ENCODE results near the gene COX8A. TPM values are rescaled to one million over a fixed set of nuclear protein-coding genes. Genes with fewer than 3 reads are reported as not detected.

Gene COX8A
- total and polyA plus RNA-seq, 9 donors, result 229 to 408 (median 276) TPM

GRCh38 chr11:63991558-63991957 lies 17.1 kb downstream of the COX8A start:
- peaks cover 54% of the 10 kb centered on the region for H3K36me3 ChIP-seq (ENCODE audit: control insufficient read depth, insufficient read depth, low read length)
- H3K4me3 ChIP-seq (ENCODE audit: low read length), result no peak overlapping the region
- no peaks in the 10 kb centered on the region for H3K27me3 ChIP-seq (ENCODE audit: control insufficient read depth, insufficient read depth, low read length)
- DNase-seq, result no peak
- peaks cover 11% of the 10 kb centered on the region for H3K4me1 ChIP-seq (ENCODE audit: control insufficient read depth, insufficient read depth, low read length)
- 88% methylated on average over 10 of the region's 10 CpGs for WGBS (ENCODE audit: insufficient coverage)
- H3K9me3 ChIP-seq (replicated peaks; ENCODE audit: control insufficient read depth, low read depth, low read length), result no peaks in the 10 kb centered on the region
- H3K27ac ChIP-seq (ENCODE audit: low read length), result no peak overlapping the region

DNA sequence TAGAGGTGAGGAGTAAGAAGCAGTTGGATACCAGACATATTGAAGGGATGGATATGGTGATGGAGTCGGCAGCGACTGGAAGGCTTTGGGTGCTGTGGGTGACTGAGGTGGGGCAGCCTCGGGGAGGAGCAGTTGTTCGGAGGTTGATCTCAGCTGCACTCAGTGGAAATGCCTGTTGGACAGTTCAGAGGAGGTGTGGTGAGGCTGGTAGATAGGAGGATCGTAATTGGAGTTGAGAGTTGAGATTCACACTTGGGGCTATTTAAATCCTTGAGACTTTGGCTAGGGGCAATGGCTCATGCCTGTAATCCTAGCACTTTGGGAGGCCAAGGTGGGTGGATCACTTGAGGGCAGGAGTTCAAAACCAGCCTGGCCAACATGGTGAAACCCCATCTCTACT lies 18.7 kb downstream of the COX8A start:
- Histone ChIP-seq H3K36me3 (ENCODE audit: control insufficient read depth, insufficient read depth, low read length) (peaks cover 69% of the 10 kb centered on the region), H3K27me3 (ENCODE audit: control insufficient read depth, insufficient read depth, low read length) (no peaks in the 10 kb centered on the region), H3K4me1 (ENCODE audit: control insufficient read depth, insufficient read depth, low read length) (no peaks in the 10 kb centered on the region), H3K4me3 (ENCODE audit: low read length) (no peak overlapping the region), H3K9me3 (replicated peaks; ENCODE audit: control insufficient read depth, low read depth, low read length) (no peaks in the 10 kb centered on the region), H3K27ac (ENCODE audit: low read length) (no peak overlapping the region)
- WGBS (ENCODE audit: insufficient coverage), result 85% methylated on average over 4 of the region's 5 CpGs
- DNase-seq, result no peak

GRCh38 chr11:63993993-63994392 lies 19.6 kb downstream of the COX8A start:
- no peak overlapping the region for H3K27ac ChIP-seq (ENCODE audit: low read length)
- peaks cover 2% of the 10 kb centered on the region for H3K4me1 ChIP-seq (ENCODE audit: control insufficient read depth, insufficient read depth, low read length)
- 83% methylated on average over 3 of the region's 6 CpGs for WGBS (ENCODE audit: insufficient coverage)
- no peaks in the 10 kb centered on the region for H3K9me3 ChIP-seq (replicated peaks; ENCODE audit: control insufficient read depth, low read depth, low read length)
- no peak for DNase-seq
- peaks cover 66% of the 10 kb centered on the region for H3K36me3 ChIP-seq (ENCODE audit: control insufficient read depth, insufficient read depth, low read length)
- H3K27me3 ChIP-seq (ENCODE audit: control insufficient read depth, insufficient read depth, low read length), result no peaks in the 10 kb centered on the region
- no peak overlapping the region for H3K4me3 ChIP-seq (ENCODE audit: low read length)

- Histone ChIP-seq H3K27ac (ENCODE audit: low read length) (no peak overlapping the region), H3K4me1 (ENCODE audit: control insufficient read depth, insufficient read depth, low read length) (peaks cover 25% of the 10 kb centered on the region), H3K27me3 (ENCODE audit: control insufficient read depth, insufficient read depth, low read length) (peaks cover 6% of the 10 kb centered on the region), H3K36me3 (ENCODE audit: control insufficient read depth, insufficient read depth, low read length) (peaks cover 45% of the 10 kb centered on the region), H3K4me3 (ENCODE audit: low read length) (no peak overlapping the region), H3K9me3 (replicated peaks; ENCODE audit: control insufficient read depth, low read depth, low read length) (no peaks in the 10 kb centered on the region)
- WGBS (ENCODE audit: insufficient coverage), result 82% methylated on average over 16 of the region's 18 CpGs
- no peak for DNase-seq
Measured at GRCh38 chr11:63996512-63996911, 22.1 kb downstream of the COX8A start.

- no peak overlapping the region for H3K4me3 ChIP-seq (ENCODE audit: low read length)
- no peak overlapping the region for H3K27ac ChIP-seq (ENCODE audit: low read length)
- 94% methylated on average over 21 of the region's 27 CpGs for WGBS (ENCODE audit: insufficient coverage)
- H3K36me3 ChIP-seq (ENCODE audit: control insufficient read depth, insufficient read depth, low read length), result peaks cover 42% of the 10 kb centered on the region
- H3K9me3 ChIP-seq (replicated peaks; ENCODE audit: control insufficient read depth, low read depth, low read length), result no peaks in the 10 kb centered on the region
- peaks cover 6% of the 10 kb centered on the region for H3K27me3 ChIP-seq (ENCODE audit: control insufficient read depth, insufficient read depth, low read length)
- peaks cover 32% of the 10 kb centered on the region for H3K4me1 ChIP-seq (ENCODE audit: control insufficient read depth, insufficient read depth, low read length)
- no peak for DNase-seq
Measured at GRCh38 chr11:63997104-63997700, 22.8 kb downstream of the COX8A start.

- DNase-seq, result no peak
- 57% methylated on average over 7 of the region's 11 CpGs for WGBS (ENCODE audit: insufficient coverage)
- Histone ChIP-seq H3K4me3 (ENCODE audit: low read length) (no peak overlapping the region), H3K36me3 (ENCODE audit: control insufficient read depth, insufficient read depth, low read length) (peaks cover 42% of the 10 kb centered on the region), H3K9me3 (replicated peaks; ENCODE audit: control insufficient read depth, low read depth, low read length) (no peaks in the 10 kb centered on the region), H3K4me1 (ENCODE audit: control insufficient read depth, insufficient read depth, low read length) (peaks cover 39% of the 10 kb centered on the region), H3K27ac (ENCODE audit: low read length) (no peak overlapping the region), H3K27me3 (ENCODE audit: control insufficient read depth, insufficient read depth, low read length) (peaks cover 7% of the 10 kb centered on the region)
Measured at GRCh38 chr11:63997801-63998337, 23.4 kb downstream of the COX8A start.

DNA sequence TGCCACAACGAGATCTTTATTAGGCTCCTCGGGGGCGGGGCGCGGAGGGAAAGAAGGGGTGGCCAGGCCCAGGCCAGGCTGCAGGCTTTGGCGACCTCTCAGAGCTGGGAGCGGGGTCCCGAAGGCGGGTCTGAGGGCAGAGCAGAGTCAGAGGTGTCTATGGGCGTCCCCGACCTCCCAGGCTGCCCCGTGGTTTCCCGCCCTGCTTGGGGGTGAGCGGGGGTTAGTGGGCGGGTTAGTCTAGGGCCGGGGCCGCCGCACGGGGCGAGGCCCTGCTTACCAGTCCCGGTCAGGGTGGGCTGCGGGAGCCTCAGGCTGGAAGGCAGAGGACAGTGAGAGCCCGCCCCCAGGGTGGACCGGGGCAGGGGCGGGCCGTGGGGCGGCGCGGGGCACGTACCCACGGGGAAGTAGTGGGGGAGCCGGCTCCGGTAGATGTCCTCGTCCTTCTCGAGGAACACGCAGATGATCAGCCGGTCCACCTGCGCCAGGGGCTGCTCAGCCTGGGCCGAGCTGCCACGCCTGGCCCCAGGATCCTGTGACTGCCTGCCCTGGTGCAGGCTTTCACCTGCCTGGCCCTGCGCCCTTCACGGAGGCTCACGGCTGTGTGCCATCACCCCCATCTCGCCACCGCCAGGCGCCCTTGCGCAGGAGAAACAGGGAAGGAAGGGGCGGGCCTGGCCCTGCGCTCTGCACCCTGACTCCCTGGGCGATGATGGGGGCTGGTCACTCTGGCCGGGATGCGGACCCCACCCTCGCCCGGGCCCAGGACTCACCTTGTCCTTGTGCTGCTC lies 24.3 kb downstream of the COX8A start:
- Histone ChIP-seq H3K4me1 (ENCODE audit: control insufficient read depth, insufficient read depth, low read length) (peaks cover 43% of the 10 kb centered on the region), H3K9me3 (replicated peaks; ENCODE audit: control insufficient read depth, low read depth, low read length) (no peaks in the 10 kb centered on the region), H3K36me3 (ENCODE audit: control insufficient read depth, insufficient read depth, low read length) (peaks cover 39% of the 10 kb centered on the region), H3K27me3 (ENCODE audit: control insufficient read depth, insufficient read depth, low read length) (peaks cover 7% of the 10 kb centered on the region), H3K4me3 (ENCODE audit: low read length) (no peak overlapping the region), H3K27ac (ENCODE audit: low read length) (no peak overlapping the region)
- 44% methylated on average over 54 of the region's 54 CpGs for WGBS (ENCODE audit: insufficient coverage)
- DNase-seq, result no peak

DNA sequence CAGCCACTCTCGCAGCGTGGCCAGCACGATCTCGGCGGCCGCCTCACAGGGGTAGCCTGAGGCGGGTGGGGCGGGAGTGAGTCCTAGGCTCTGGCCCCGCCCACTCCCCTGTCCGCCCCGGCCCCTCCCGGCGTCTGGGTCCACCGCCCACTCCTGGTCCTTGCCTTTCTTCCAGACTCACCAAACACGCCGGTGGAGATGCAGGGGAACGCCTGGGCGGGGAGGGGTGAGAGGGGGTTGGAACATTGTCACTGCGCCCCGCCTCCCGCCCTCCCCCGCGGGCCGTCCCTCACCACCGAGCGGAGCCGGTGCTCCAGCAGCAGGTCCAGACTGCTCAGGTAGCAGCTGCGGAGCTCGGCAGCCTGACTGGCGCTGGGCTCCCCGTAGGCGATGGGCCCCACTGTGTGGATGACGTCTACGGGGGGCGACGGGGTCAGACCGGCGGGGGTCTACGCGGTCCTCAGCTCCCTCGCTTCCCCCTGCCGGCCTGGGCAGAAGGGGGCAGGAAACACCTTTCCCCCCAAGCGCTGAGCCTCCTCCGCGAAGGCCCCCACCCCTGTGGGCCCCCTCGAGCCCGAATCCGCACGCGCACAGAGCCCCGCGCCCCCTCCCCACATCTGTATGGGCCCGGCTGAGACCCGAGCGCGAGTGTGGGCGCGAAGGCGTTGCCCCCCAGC lies 25.1 kb downstream of the COX8A start:
- Histone ChIP-seq H3K36me3 (ENCODE audit: control insufficient read depth, insufficient read depth, low read length) (peaks cover 35% of the 10 kb centered on the region), H3K27me3 (ENCODE audit: control insufficient read depth, insufficient read depth, low read length) (peaks cover 7% of the 10 kb centered on the region), H3K4me1 (ENCODE audit: control insufficient read depth, insufficient read depth, low read length) (peaks cover 51% of the 10 kb centered on the region), H3K4me3 (ENCODE audit: low read length) (peak overlapping the region; percentile 9), H3K27ac (ENCODE audit: low read length) (no peak overlapping the region), H3K9me3 (replicated peaks; ENCODE audit: control insufficient read depth, low read depth, low read length) (no peaks in the 10 kb centered on the region)
- 10% methylated on average over 41 of the region's 59 CpGs for WGBS (ENCODE audit: insufficient coverage)
- DNase-seq, result peak; percentile 62

DNA sequence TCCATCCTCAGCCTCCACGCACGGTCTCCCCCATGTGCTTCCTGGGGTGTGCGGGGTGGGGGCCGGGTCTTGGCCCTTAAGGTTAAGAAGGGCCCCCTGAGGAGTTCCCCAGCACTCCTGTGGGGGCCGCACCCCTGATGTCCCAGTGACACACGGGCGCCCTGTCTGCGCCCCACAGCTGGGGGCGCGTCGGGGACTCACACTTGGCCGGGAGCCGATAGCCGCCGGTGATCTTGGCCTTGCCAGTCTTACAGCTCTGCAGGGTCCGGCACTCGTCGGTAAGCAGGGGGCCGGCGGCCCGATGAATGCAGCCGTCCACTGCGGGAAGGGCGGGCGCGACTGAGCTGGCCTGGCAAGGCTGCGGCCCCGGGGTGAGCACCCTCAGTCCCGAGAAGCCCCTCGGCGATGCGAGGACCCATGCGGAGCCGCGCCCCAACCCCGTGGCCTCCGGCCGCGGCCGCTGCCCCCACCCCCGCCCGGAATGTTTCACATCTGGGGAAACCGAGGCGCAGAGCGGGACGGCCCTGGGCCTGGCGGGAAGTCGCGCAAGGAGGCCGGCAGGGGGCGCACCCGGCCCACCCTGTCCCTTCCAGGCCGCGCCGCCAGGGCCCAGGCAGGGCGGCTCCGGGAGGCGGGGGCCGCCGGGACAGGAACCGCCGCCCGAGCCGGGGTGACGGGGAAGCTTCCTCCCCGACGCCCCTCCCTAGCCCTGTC lies 25.8 kb downstream of the COX8A start:
- Histone ChIP-seq H3K4me1 (ENCODE audit: control insufficient read depth, insufficient read depth, low read length) (peaks cover 51% of the 10 kb centered on the region), H3K36me3 (ENCODE audit: control insufficient read depth, insufficient read depth, low read length) (peaks cover 33% of the 10 kb centered on the region), H3K27ac (ENCODE audit: low read length) (no peak overlapping the region), H3K4me3 (ENCODE audit: low read length) (peak overlapping the region; percentile 24), H3K27me3 (ENCODE audit: control insufficient read depth, insufficient read depth, low read length) (peaks cover 7% of the 10 kb centered on the region), H3K9me3 (replicated peaks; ENCODE audit: control insufficient read depth, low read depth, low read length) (no peaks in the 10 kb centered on the region)
- DNase-seq, result peak; percentile 89
- 2% methylated on average over 66 of the region's 67 CpGs for WGBS (ENCODE audit: insufficient coverage)
